GM10248 (cell line): Measurements from ENCODE around the gene PIK3C2G.

ENCODE experiments used
- CTCF ChIA-PET: fragments of 300-600 bp; sonication (Branson Sonifier 250); formaldehyde crosslinking; extraction: SDS; loops from one replicate; lab custom pipeline; 2021; ENCODE audit warnings: antibody characterized with exemption; lab: Yijun Ruan, JAX
- POLR2A ChIA-PET: fragments of 350-650 bp; sonication (Branson Sonifier 250); formaldehyde crosslinking; extraction: SDS; loops from one replicate; lab custom pipeline; 2020; ENCODE audit warnings: antibody characterized with exemption; lab: Yijun Ruan, JAX
- DNase-seq: peaks from one replicate; pipeline ENCODE4 v3.0.0; 2012; ENCODE audit errors: extremely low spot score
- CTCF ChIP-seq: IDR thresholded peaks from 2 replicates; pipeline ENCODE4 v1.5.1; 2012; ENCODE audit warnings: mild to moderate bottlenecking, low read depth; ENCODE audit errors: extremely low read depth, missing control alignments, control extremely low read depth

Gene PIK3C2G

GRCh38 chr12:18581232-18581962 lies 320.1 kb downstream of the PIK3C2G start:
- DNase-seq: no peak
- no peak for TF ChIP-seq CTCF
- CTCF ChIA-PET: interaction anchor here (1.3 kb wide), 1 partner anchor 9 kb away, joined by 3 read pairs; no protein-coding TSS in a partner anchor
- POLR2A ChIA-PET: no interaction called here

- ChIA-PET CTCF (no interaction called here), POLR2A (no interaction called here)
- DNase-seq: no peak
- TF ChIP-seq CTCF: no peak
These were observed 322.3 kb downstream of the PIK3C2G start for GRCh38 chr12:18583655-18584054.

GRCh38 chr12:18586581-18586980 lies 325.3 kb downstream of the PIK3C2G start:
- POLR2A ChIA-PET: no interaction called here
- no peak for DNase-seq
- CTCF ChIA-PET: interaction anchor here (1.9 kb wide), 1 partner anchor 9 kb away, joined by 7 read pairs; no protein-coding TSS in a partner anchor
- no peak for TF ChIP-seq CTCF

- POLR2A ChIA-PET: no interaction called here
- no peak for DNase-seq
- CTCF ChIA-PET: no interaction called here
- TF ChIP-seq CTCF: no peak
These were observed 328.0 kb downstream of the PIK3C2G start for GRCh38 chr12:18589316-18589715.

- no peak for DNase-seq
- POLR2A ChIA-PET: no interaction called here
- CTCF ChIA-PET: no interaction called here
These were observed 330.2 kb downstream of the PIK3C2G start for GRCh38 chr12:18591473-18591872.

GRCh38 chr12:18595412-18595811 lies 334.1 kb downstream of the PIK3C2G start:
- ChIA-PET POLR2A (no interaction called here), CTCF (no interaction called here)
- no peak for TF ChIP-seq CTCF
- no peak for DNase-seq

More at GRCh38 chr12:18591473-18591872, 330.2 kb downstream of the PIK3C2G start:
- no peak for TF ChIP-seq CTCF
